ENCODE results near the gene CLDN2. TPM values are rescaled to one million over a fixed set of nuclear protein-coding genes. Genes with fewer than 3 reads are reported as not detected.
"Not testable (repeated sequence)": the region's sequence is repeated elsewhere in the genome, so short reads cannot be mapped to it uniquely, and the experiment has no call there.

Gene CLDN2
- total RNA-seq, 1 donor from 2014 or later: not detected

DNA sequence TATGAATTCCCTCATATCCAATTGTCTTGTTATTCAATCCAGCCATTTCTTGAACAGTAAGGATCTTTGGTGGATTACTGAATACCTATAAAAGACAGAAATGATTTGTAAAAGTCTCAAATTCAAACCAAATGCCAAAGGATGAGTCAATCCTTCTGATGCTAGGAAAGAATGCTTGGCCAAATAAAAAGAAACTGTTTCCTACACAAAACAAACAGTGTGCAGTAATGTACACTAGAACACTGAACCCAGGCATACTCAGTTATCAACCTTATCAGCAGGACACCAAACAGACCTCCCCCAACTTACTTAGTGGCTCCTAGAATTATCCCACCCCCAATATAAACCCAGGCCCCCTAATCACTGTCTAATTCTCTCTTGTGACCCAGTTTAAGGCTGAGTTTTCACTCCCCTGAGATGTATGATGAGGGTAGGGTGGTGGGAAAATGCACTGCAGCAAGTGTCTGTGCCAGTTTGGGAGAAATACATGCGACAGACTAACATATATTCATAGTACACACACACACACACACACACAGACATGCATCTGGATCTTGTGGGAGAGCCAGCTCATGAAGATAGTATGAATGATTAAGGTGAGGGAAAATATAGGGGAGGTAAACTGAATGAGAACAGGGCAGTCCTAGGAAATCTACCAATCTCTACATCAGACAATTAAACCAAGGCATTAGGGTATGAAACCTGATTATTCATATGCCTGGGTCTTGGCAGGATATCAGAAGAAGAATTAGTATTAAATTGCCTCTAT lies 35.0 kb downstream of the CLDN2 start:
- intact Hi-C loops (cut with micrococcal nuclease): no loop called here

DNA sequence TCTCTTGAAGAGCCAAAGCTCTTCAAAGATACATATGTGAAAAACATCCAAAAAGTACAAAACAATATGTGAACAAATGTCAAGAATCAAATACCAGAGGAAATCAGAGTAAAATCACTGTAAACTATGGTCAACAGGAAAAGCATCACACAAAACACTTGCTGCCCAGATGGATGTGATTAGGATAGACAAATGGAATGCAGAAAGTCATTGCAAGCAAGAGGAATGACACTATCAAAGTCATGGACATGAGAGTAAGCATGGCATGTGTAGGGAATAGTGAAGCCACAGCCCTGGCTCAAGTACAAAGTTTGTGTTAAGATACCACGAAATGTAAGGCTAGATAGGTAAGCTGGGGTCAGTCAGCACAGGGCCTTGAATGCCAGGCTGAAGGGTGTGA lies 37.7 kb downstream of the CLDN2 start:
- intact Hi-C loops (cut with micrococcal nuclease): no loop called here

DNA sequence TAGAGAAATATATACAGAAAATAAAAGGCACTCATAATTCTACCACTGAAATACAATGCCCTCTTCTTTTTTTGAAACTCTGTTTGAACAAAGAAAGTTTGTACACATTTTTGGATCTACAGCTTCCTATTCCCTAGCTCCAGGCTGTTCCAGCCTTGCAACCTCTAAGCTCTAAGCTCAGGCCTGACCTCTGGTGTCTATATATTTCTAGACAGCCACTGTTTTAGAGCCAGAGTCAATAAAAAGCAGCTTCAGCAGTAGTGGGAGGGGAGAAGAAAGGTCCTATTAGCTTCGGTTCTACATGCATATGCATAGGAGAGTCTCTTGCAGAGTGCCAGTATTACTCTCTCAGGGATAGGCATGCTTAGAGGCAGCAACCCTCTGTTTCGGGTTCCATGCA lies 39.7 kb downstream of the CLDN2 start:
- intact Hi-C loops (cut with micrococcal nuclease): no loop called here

DNA sequence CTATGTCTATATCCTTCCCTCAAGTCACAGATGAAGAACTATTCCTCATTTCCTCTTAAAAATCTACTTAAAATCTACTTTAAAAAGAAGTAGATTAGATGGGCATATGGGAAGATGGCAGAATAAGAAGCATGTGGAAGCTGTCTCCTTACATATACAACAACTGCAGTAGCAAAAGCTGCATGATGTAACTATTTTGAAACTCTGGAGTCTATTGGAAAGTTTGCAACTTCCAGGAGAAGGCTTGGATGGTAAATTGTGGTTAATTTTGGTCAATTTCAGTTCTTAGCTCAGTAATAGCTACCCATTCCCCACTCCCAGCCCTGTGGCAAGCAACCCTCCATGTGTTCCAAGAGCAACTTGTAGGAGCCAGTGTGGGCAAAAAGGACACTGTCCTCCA lies 42.9 kb downstream of the CLDN2 start:
- intact Hi-C loops (cut with micrococcal nuclease): no loop called here

DNA sequence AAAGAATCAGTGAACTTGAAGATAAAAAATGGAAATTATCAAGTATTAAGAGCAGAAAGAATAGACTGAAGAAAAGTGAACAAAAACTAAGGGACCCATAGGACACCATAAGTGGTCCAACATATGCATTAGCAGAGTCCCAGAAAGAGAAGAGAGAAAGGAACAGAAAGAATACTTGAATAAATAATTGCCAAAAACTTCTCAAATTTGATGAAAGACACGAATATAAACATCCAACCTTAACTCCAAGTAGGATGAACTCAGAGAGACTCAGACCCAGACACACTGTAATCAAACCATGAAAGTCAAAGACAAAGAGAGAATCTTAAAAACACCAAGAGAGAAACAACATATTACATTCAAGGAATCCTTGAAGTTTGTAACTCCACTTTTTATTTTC lies 44.1 kb downstream of the CLDN2 start:
- intact Hi-C loops (cut with micrococcal nuclease): no loop called here

DNA sequence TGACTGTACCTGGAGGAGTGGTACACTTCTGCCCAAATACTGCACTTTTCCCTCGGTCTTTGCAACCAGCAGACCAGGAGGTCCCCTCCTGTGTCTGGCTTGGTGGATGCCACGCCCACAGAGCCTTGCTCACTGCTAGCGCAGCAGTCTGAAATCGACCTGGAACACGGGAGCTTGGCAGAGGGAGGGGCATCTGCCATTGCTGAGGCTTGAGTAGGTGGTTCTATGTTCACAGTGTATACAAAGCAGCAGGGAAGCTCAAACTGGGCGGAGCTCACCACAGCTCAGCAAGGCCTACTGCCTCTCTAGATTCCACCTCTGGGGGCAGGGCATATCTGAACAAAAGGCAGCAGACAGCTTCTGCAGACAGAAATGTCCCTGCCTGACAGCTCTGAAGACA lies 46.3 kb downstream of the CLDN2 start:
- intact Hi-C loops (cut with micrococcal nuclease): not testable (repeated sequence)

DNA sequence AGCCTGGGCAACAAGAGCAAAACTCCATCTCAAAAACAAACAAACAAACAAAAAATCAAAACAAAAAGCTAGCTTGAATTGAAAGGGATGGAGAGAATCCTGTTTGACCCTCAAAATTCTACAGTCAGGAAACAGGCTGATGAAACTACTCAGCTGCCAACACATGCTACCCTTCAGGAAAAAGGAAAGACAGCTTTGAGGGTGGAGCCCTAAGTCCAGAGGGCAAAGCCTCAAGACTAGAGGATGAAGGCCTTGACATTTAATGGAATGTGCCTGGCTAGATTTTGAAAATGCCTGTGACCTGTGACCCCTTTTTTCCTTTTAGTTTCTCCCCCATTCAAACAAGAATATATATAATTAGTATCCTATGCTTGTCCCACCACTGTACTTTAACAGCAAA lies 52.7 kb downstream of the CLDN2 start:
- intact Hi-C loops (cut with micrococcal nuclease): no loop called here

DNA sequence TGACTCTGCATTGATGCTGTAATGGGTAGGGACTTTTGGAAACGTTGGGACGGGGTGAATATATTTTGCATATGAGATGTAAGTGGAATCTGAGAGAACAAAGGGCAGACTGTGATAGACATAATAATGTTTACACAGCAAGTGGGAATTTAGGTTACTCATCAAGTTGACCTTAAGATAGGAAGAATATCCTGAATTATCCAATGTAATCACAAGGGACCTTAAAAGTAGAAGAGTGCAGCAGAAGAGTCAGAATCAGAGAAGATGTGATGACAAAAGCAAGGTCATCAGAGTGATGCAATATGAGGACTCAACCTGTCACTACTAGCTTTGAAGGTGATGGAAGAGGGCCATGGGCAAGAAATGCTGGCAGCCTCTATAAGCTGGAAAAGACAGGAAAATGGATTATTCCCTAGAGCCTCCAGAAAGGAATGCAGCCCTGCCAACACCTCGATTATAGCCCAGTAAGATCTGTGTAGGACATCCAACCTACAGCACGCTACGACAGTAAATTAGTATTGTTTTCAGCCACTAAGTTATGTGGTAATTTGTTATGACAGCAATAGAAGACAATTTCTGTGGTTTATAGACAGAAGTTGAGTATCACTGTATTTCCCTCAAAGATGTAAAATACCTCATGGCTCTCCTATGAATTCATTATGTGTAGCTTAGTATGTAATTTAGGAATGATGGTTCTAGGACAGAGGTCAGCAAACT lies 53.4 kb downstream of the CLDN2 start:
- intact Hi-C loops (cut with micrococcal nuclease): no loop called here

DNA sequence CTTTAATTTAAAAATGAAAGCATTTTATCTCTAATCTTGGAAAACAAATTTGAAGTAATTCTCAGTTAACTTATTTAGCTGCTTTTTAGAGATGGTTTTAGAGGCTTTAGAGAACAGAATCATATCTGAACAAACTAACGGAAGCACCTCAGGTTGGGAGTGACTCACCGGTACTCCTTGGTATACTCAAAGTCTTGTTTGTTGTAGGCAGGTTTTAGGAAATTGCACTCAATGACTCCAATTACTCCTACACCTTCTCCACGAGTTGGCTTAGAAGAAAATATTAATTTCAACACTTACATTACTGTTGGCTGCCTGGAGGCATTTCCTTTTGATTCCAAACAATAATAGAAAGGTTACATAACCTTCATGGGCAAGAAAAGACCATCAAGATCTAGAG lies 56.2 kb downstream of the CLDN2 start:
- intact Hi-C loops (cut with micrococcal nuclease): no loop called here

Other genes with a start within 250 kb of the CLDN2 start
- gene RNF128, start 193.7 kb upstream of the CLDN2 start, total RNA-seq: not detected in 2 replicates
- gene TBC1D8B, start 117.7 kb upstream of the CLDN2 start, total RNA-seq: 0.49 and 0.51 TPM in 2 replicates
- not detected in 2 replicates for gene RIPPLY1, start 17.1 kb upstream of the CLDN2 start, total RNA-seq
- 4.9 and 5.4 TPM in 2 replicates for gene MORC4, start 79.8 kb downstream of the CLDN2 start, total RNA-seq
- gene RBM41, start 198.4 kb downstream of the CLDN2 start, total RNA-seq: 17.0 and 17.5 TPM in 2 replicates

Data from T-helper 1 cell treated with Interleukin-12 subunit alpha and Interleukin-12 subunit beta and Interleukin-4 antibody, amounts not matched to agents 30 ng/mL and 1 ng/mL, for 36 hours (primary cell).